ENCODE results near the gene PTPRH. TPM values are rescaled to one million over a fixed set of nuclear protein-coding genes. Genes with fewer than 3 reads are reported as not detected.

Gene PTPRH
- total RNA-seq, 1 donor from 2014 or later, result not detected

DNA sequence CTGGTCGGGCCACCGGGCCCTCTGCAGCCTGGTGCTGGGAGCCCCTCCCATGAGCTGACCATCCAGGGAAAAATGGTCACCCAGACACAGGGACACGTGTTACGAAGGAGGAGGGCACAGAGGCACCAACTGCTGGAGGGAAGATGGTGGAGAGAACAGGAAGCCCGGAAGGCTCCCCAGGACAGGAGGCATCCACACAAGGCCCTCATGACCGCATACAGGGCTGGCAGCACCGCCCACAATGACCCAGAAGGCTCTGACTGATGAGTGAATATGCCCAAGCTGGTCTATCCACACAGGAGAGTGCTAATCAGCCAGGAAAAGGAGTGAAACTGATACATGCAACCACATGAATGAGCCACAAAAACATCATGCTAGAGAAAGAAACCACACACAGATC is 33.2 kb upstream of the PTPRH start:
- H3K4me1 Mint-ChIP-seq (ENCODE audit: unreplicated experiment), result peaks cover 2% of the 10 kb centered on the region
- no peaks in the 10 kb centered on the region for H3K9me3 Mint-ChIP-seq (ENCODE audit: unreplicated experiment)
- TF ChIP-seq, protein P1, sequence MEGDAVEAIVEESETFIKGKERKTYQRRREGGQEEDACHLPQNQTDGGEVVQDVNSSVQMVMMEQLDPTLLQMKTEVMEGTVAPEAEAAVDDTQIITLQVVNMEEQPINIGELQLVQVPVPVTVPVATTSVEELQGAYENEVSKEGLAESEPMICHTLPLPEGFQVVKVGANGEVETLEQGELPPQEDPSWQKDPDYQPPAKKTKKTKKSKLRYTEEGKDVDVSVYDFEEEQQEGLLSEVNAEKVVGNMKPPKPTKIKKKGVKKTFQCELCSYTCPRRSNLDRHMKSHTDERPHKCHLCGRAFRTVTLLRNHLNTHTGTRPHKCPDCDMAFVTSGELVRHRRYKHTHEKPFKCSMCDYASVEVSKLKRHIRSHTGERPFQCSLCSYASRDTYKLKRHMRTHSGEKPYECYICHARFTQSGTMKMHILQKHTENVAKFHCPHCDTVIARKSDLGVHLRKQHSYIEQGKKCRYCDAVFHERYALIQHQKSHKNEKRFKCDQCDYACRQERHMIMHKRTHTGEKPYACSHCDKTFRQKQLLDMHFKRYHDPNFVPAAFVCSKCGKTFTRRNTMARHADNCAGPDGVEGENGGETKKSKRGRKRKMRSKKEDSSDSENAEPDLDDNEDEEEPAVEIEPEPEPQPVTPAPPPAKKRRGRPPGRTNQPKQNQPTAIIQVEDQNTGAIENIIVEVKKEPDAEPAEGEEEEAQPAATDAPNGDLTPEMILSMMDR (IDR thresholded peaks at IDR 0.05), result no peak
- peaks cover 35% of the 10 kb centered on the region for H3K36me3 Mint-ChIP-seq (ENCODE audit: unreplicated experiment)
- no peak for DNase-seq (ENCODE audit: extremely low spot score, unreplicated experiment)
- H3K27me3 Mint-ChIP-seq (ENCODE audit: unreplicated experiment), result no peaks in the 10 kb centered on the region
- no peak overlapping the region for H3K27ac Mint-ChIP-seq (ENCODE audit: unreplicated experiment)
- no peak overlapping the region for H3K4me3 Mint-ChIP-seq (ENCODE audit: unreplicated experiment)

DNA sequence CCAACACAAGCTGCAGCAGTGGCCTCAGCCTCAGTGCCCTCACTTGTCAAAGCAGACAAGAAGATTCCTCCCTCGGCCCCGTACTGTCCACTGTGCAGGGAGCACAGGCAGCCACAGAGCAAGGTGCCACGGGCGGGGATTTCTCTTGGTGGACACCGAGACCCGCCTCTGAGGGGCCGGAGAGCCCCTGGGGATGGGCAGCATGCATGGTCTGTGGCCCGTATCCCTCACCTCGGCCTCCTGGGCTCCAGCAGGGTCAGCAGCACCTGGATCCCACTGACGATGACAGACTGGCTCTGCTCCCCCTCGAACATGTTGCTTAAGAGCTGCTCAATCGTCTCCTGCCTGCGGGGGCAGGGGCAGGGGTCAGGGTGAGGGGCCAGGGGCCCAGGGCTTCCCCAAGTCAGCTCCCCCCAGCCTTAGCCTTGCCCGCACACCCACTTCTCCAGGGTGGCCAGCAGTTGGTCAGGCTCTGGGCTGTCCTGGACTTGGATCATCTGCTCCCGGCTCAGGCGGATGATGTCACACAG is 32.7 kb upstream of the PTPRH start:
- H3K27me3 Mint-ChIP-seq (ENCODE audit: unreplicated experiment), result no peaks in the 10 kb centered on the region
- no peaks in the 10 kb centered on the region for H3K9me3 Mint-ChIP-seq (ENCODE audit: unreplicated experiment)
- H3K4me1 Mint-ChIP-seq (ENCODE audit: unreplicated experiment), result no peaks in the 10 kb centered on the region
- no peak for DNase-seq (ENCODE audit: extremely low spot score, unreplicated experiment)
- TF ChIP-seq, protein P1 (IDR thresholded peaks at IDR 0.05), result no peak
- peaks cover 39% of the 10 kb centered on the region for H3K36me3 Mint-ChIP-seq (ENCODE audit: unreplicated experiment)
- H3K27ac Mint-ChIP-seq (ENCODE audit: unreplicated experiment), result no peak overlapping the region
- no peak overlapping the region for H3K4me3 Mint-ChIP-seq (ENCODE audit: unreplicated experiment)

DNA sequence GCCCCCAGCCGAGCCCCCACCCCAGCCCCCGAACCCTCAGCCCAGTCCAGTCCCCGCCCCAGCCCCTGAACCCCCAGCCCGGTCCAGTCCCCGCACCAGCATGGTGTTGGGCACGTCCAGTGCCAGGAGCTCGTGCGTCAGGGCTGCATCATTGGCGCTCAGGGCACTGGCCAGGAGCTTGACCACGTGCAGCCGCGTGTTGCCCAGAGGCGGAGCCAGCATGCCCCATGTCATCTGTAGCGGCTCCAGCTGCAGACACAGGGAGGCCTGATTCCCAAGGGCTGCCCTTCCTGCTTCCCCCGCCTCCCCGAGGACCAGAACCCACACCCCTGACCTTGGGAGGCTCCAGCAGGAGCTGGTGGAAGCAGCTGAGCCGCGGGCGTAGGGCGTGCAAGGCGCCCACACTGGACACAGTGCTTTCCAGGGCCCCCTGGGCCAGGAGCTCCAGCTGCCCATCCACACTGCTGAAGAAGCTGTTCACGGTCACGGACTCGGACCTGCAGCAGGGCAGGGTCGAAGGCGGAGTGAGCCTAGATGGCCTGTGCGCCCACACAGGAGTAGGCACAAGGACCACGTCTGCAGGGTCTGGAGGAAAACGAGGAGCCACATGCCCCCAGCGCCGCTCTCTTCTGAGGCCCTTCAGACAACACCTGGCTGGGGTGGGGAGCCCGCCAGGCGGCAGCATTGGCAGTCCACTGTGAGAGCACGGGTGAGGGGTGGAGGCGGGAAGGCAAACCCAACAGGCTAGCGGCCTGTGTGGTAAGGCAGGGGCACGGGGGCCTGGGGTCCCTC is 32.0 kb upstream of the PTPRH start:
- H3K27me3 Mint-ChIP-seq (ENCODE audit: unreplicated experiment), result no peaks in the 10 kb centered on the region
- H3K4me1 Mint-ChIP-seq (ENCODE audit: unreplicated experiment), result no peaks in the 10 kb centered on the region
- H3K36me3 Mint-ChIP-seq (ENCODE audit: unreplicated experiment), result peaks cover 44% of the 10 kb centered on the region
- H3K27ac Mint-ChIP-seq (ENCODE audit: unreplicated experiment), result no peak overlapping the region
- H3K9me3 Mint-ChIP-seq (ENCODE audit: unreplicated experiment), result no peaks in the 10 kb centered on the region
- TF ChIP-seq, protein P1 (IDR thresholded peaks at IDR 0.05), result no peak
- no peak overlapping the region for H3K4me3 Mint-ChIP-seq (ENCODE audit: unreplicated experiment)
- DNase-seq (ENCODE audit: extremely low spot score, unreplicated experiment), result no peak

DNA sequence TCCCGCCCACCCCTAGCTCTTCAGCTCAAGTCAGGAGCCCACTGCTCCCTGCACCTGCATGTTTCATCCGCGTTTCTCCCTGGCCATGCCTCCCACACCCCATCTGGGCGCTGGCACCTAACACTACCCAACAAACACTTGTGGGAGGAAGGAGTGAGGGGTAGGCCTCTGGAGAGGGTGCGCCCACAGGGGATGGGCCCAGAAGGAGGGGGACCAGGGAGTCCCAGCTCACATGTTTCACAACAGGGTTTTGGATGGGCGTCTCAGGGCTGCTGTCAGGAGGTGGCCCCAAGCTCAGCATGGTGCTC is 31.4 kb upstream of the PTPRH start:
- no peaks in the 10 kb centered on the region for H3K4me1 Mint-ChIP-seq (ENCODE audit: unreplicated experiment)
- H3K4me3 Mint-ChIP-seq (ENCODE audit: unreplicated experiment), result no peak overlapping the region
- TF ChIP-seq, protein P1 (IDR thresholded peaks at IDR 0.05), result no peak
- no peak for DNase-seq (ENCODE audit: extremely low spot score, unreplicated experiment)
- H3K36me3 Mint-ChIP-seq (ENCODE audit: unreplicated experiment), result peaks cover 49% of the 10 kb centered on the region
- H3K27me3 Mint-ChIP-seq (ENCODE audit: unreplicated experiment), result no peaks in the 10 kb centered on the region
- no peaks in the 10 kb centered on the region for H3K9me3 Mint-ChIP-seq (ENCODE audit: unreplicated experiment)
- no peak overlapping the region for H3K27ac Mint-ChIP-seq (ENCODE audit: unreplicated experiment)

DNA sequence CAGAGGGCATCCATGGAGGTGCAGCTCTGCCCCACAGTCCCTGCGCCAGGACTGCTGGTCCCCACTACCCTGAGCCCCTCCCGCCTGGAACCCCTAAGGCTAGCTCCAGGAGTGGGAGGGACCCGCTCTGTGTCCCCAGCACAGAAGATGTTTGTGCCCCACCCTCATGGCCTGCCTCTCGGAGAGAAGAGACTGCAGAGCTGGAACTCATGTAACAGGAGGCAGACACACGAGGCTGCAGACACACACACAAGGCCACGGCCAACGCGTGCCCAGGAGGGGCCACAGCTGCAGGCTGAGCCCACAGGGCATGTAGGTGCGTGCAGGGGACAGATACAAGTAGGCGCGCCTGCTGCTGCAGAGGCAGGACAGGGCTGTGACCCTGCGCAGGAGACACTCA is 29.7 kb upstream of the PTPRH start:
- no peak for DNase-seq (ENCODE audit: extremely low spot score, unreplicated experiment)
- Mint-ChIP-seq H3K36me3 (ENCODE audit: unreplicated experiment) (peaks cover 51% of the 10 kb centered on the region), H3K27ac (ENCODE audit: unreplicated experiment) (no peak overlapping the region)

More for the DNA sequence above, 29.7 kb upstream of the PTPRH start:
- Mint-ChIP-seq H3K4me1 (ENCODE audit: unreplicated experiment) (no peaks in the 10 kb centered on the region), H3K4me3 (ENCODE audit: unreplicated experiment) (no peak overlapping the region), H3K27me3 (ENCODE audit: unreplicated experiment) (no peaks in the 10 kb centered on the region), H3K9me3 (ENCODE audit: unreplicated experiment) (no peaks in the 10 kb centered on the region)
- TF ChIP-seq, protein P1 (IDR thresholded peaks at IDR 0.05), result no peak
